ENCODE results near the gene TACR1. TPM values are rescaled to one million over a fixed set of nuclear protein-coding genes. Genes with fewer than 3 reads are reported as not detected.
"Not testable (repeated sequence)": the region's sequence is repeated elsewhere in the genome, so short reads cannot be mapped to it uniquely, and the experiment has no call there.

TACR1 gene
- total RNA-seq, 2 donors from 2014 or later = 2.7 to 4.2 TPM

- peak; percentile 28 for TF ChIP-seq POLR2AphosphoS5 (IDR thresholded peaks at IDR 0.05)
- TF ChIP-seq CTCF (IDR thresholded peaks at IDR 0.05) = no peak
- Histone ChIP-seq H3K36me3 (no peaks in the 10 kb centered on the region), H3K4me1 (replicated peaks) (peaks cover 3% of the 10 kb centered on the region), H3K9me3 (no peaks in the 10 kb centered on the region), H3K27me3 (replicated peaks; ENCODE audit: insufficient read depth) (no peaks in the 10 kb centered on the region), H3K27ac (no peak overlapping the region), H3K4me3 (no peak overlapping the region)
- no peak for DNase-seq (ENCODE audit: low spot score)
- intact Hi-C loops (cut with DNase I) = loop anchor here (10.0 kb wide), 1 partner anchor 252 kb away; no protein-coding TSS in a partner anchor
- WGBS = 28% methylated on average over 1 of the region's 1 CpG
Observed at GRCh38 chr2:75153221-75153620, 46.1 kb downstream of the TACR1 start.

- intact Hi-C loops (cut with DNase I) = loop anchor here (10.0 kb wide), 1 partner anchor 253 kb away; no protein-coding TSS in a partner anchor
- not testable (repeated sequence) for H3K27me3 ChIP-seq (replicated peaks; ENCODE audit: insufficient read depth); H3K4me3 ChIP-seq; H3K27ac ChIP-seq; H3K4me1 ChIP-seq (replicated peaks); H3K36me3 ChIP-seq; DNase-seq (ENCODE audit: low spot score); H3K9me3 ChIP-seq
- WGBS = 78% methylated on average over 3 of the region's 3 CpGs
Observed at GRCh38 chr2:75152243-75152642, 47.1 kb downstream of the TACR1 start.

DNA sequence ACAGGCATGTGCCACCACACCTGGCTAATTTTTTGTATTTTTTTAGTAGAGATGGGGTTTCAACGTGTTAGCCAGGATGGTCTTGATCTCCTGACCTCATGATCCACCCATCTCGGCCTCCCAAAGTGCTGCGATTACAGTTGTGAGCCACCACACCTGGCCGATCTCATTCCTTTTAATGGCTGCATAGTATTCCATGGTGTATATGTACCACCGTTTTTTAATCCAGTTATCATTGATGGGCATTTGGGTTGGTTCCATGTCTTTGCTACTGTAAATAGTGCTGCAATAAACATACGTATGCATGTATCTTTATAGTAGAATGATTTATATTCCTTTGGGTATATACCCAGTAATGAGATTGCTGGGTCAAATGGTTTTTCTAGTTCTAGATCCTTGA lies 51.4 kb downstream of the TACR1 start:
- DNase-seq (ENCODE audit: low spot score); H3K4me1 ChIP-seq (replicated peaks); H3K36me3 ChIP-seq; H3K27ac ChIP-seq; intact Hi-C loops (cut with DNase I); H3K27me3 ChIP-seq (replicated peaks; ENCODE audit: insufficient read depth); H3K9me3 ChIP-seq; H3K4me3 ChIP-seq: not testable (repeated sequence)
- 95% methylated on average over 6 of the region's 6 CpGs for WGBS

DNA sequence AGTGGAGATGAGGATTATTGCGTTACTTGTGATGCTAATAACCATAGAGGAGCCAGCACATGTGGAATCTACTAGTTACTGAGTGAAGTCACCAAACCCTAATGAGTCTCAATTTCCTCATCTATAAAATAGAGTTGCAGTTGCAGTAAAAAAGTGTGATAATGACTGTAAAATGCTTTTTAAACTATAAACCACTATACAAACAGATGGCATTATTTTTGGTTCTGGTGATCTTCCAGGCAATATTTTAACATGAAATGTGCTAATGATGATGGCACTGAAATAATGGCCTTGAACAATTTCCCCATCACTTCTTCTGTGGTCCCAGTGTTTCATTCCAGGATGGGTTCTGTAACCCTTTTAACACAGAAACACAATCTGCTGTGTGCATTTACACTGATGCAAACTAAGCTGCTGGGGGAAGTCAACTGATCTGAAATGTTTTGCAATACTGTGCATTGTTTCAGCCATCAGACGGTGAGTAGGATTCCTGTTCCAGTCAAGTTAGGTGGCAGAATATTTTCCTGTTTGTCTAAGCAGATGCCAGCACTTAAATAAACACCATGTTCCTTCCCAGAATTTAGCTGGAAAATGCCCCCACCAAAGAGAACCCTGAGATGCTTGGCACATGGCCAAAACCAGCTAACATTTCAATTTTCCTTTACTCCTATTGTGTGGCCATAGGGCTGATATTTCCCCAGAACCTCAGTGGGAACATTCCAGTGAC lies 52.6 kb downstream of the TACR1 start:
- WGBS = 55% methylated on average over 2 of the region's 2 CpGs
- no peaks in the 10 kb centered on the region for H3K9me3 ChIP-seq
- H3K4me3 ChIP-seq = no peak overlapping the region
- H3K27me3 ChIP-seq (replicated peaks; ENCODE audit: insufficient read depth) = no peaks in the 10 kb centered on the region
- H3K4me1 ChIP-seq (replicated peaks) = no peaks in the 10 kb centered on the region
- DNase-seq (ENCODE audit: low spot score) = peak; percentile 10
- TF ChIP-seq POLR2AphosphoS5 (IDR thresholded peaks at IDR 0.05) (peak; percentile 12), POLR2A (IDR thresholded peaks at IDR 0.05) (no peak)
- no peak overlapping the region for H3K27ac ChIP-seq
- H3K36me3 ChIP-seq = no peaks in the 10 kb centered on the region
- intact Hi-C loops (cut with DNase I) = no loop called here

- whole genome bisulfite sequencing = 86% methylated on average over 4 of the region's 4 CpGs
- H3K27me3 ChIP-seq (replicated peaks; ENCODE audit: insufficient read depth); H3K9me3 ChIP-seq; H3K4me3 ChIP-seq; H3K27ac ChIP-seq; intact Hi-C loops (cut with DNase I); DNase-seq (ENCODE audit: low spot score); H3K36me3 ChIP-seq; H3K4me1 ChIP-seq (replicated peaks): not testable (repeated sequence)
Observed at GRCh38 chr2:75146221-75146605, 53.1 kb downstream of the TACR1 start.

- H3K27ac ChIP-seq = no peak overlapping the region
- no peaks in the 10 kb centered on the region for H3K27me3 ChIP-seq (replicated peaks; ENCODE audit: insufficient read depth)
- no peak overlapping the region for H3K4me3 ChIP-seq
- 39% methylated on average over 3 of the region's 3 CpGs for WGBS
- intact Hi-C loops (cut with DNase I) = no loop called here
- no peaks in the 10 kb centered on the region for H3K36me3 ChIP-seq
- TF ChIP-seq POLR2A (IDR thresholded peaks at IDR 0.05) (no peak), CTCF (IDR thresholded peaks at IDR 0.05) (no peak), POLR2AphosphoS5 (IDR thresholded peaks at IDR 0.05) (no peak)
- H3K4me1 ChIP-seq (replicated peaks) = no peaks in the 10 kb centered on the region
- no peak for DNase-seq (ENCODE audit: low spot score)
- H3K9me3 ChIP-seq = no peaks in the 10 kb centered on the region
Observed at GRCh38 chr2:75142081-75142480, 57.2 kb downstream of the TACR1 start.

- intact Hi-C loops (cut with DNase I) = no loop called here
- DNase-seq (ENCODE audit: low spot score) = no peak
- no peak overlapping the region for H3K27ac ChIP-seq
- H3K4me1 ChIP-seq (replicated peaks) = no peaks in the 10 kb centered on the region
- H3K9me3 ChIP-seq = no peaks in the 10 kb centered on the region
- no peaks in the 10 kb centered on the region for H3K36me3 ChIP-seq
- 35% methylated on average over 1 of the region's 1 CpG for WGBS
- TF ChIP-seq CTCF (IDR thresholded peaks at IDR 0.05) = no peak
- TF ChIP-seq POLR2A (IDR thresholded peaks at IDR 0.05) = no peak
- no peak for TF ChIP-seq POLR2AphosphoS5 (IDR thresholded peaks at IDR 0.05)
- H3K27me3 ChIP-seq (replicated peaks; ENCODE audit: insufficient read depth) = no peaks in the 10 kb centered on the region
- no peak overlapping the region for H3K4me3 ChIP-seq
Observed at GRCh38 chr2:75140288-75140687, 59.0 kb downstream of the TACR1 start.
